ENCODE data around the gene SOCS4.

SOCS4 gene

GRCh38 chr14:55026441-55026792 is 619 bp upstream of the SOCS4 start:
- TF ChIP-seq SIN3A (IDR thresholded peaks at IDR 0.05; ENCODE audit: borderline replicate concordance, insufficient read depth, low read length) (no peak), TAF1 (IDR thresholded peaks at IDR 0.05; ENCODE audit: borderline replicate concordance, insufficient read depth, low read length) (no peak), FOXP2 (optimal IDR thresholded peaks at IDR 0.05; ENCODE audit: borderline replicate concordance, extremely low read depth, extremely low read length, insufficient read depth) (no peak), REST (IDR thresholded peaks at IDR 0.05; ENCODE audit: insufficient read depth in 1 of 2, low read depth in 2 of 2, low read length in 2 of 2) (no peak), POLR2AphosphoS5 (IDR thresholded peaks at IDR 0.05; ENCODE audit: low read depth, low read length) (no peak)

GRCh38 chr14:55028066-55028465 is 1.0 kb downstream of the SOCS4 start:
- TF ChIP-seq REST (IDR thresholded peaks at IDR 0.05; ENCODE audit: insufficient read depth in 1 of 2, low read depth in 2 of 2, low read length in 2 of 2) (no peak), TAF1 (IDR thresholded peaks at IDR 0.05; ENCODE audit: borderline replicate concordance, insufficient read depth, low read length) (no peak), POLR2AphosphoS5 (IDR thresholded peaks at IDR 0.05; ENCODE audit: low read depth, low read length) (no peak), SIN3A (IDR thresholded peaks at IDR 0.05; ENCODE audit: borderline replicate concordance, insufficient read depth, low read length) (no peak), FOXP2 (optimal IDR thresholded peaks at IDR 0.05; ENCODE audit: borderline replicate concordance, extremely low read depth, extremely low read length, insufficient read depth) (no peak)

GRCh38 chr14:55028476-55028875 is 1.4 kb downstream of the SOCS4 start:
- TF ChIP-seq REST (IDR thresholded peaks at IDR 0.05; ENCODE audit: insufficient read depth in 1 of 2, low read depth in 2 of 2, low read length in 2 of 2), result no peak
- TF ChIP-seq SIN3A (IDR thresholded peaks at IDR 0.05; ENCODE audit: borderline replicate concordance, insufficient read depth, low read length), result no peak
- TF ChIP-seq POLR2AphosphoS5 (IDR thresholded peaks at IDR 0.05; ENCODE audit: low read depth, low read length), result no peak
- no peak for TF ChIP-seq FOXP2 (optimal IDR thresholded peaks at IDR 0.05; ENCODE audit: borderline replicate concordance, extremely low read depth, extremely low read length, insufficient read depth)
- TF ChIP-seq TAF1 (IDR thresholded peaks at IDR 0.05; ENCODE audit: borderline replicate concordance, insufficient read depth, low read length), result no peak

GRCh38 chr14:55031190-55031589 is 4.2 kb downstream of the SOCS4 start:
- no peak for TF ChIP-seq TAF1 (IDR thresholded peaks at IDR 0.05; ENCODE audit: borderline replicate concordance, insufficient read depth, low read length)
- no peak for TF ChIP-seq FOXP2 (optimal IDR thresholded peaks at IDR 0.05; ENCODE audit: borderline replicate concordance, extremely low read depth, extremely low read length, insufficient read depth)
- TF ChIP-seq SIN3A (IDR thresholded peaks at IDR 0.05; ENCODE audit: borderline replicate concordance, insufficient read depth, low read length), result no peak
- TF ChIP-seq POLR2AphosphoS5 (IDR thresholded peaks at IDR 0.05; ENCODE audit: low read depth, low read length), result no peak
- TF ChIP-seq REST (IDR thresholded peaks at IDR 0.05; ENCODE audit: insufficient read depth in 1 of 2, low read depth in 2 of 2, low read length in 2 of 2), result no peak

GRCh38 chr14:55038708-55039107 is 11.7 kb downstream of the SOCS4 start:
- TF ChIP-seq FOXP2 (optimal IDR thresholded peaks at IDR 0.05; ENCODE audit: borderline replicate concordance, extremely low read depth, extremely low read length, insufficient read depth) (no peak), TAF1 (IDR thresholded peaks at IDR 0.05; ENCODE audit: borderline replicate concordance, insufficient read depth, low read length) (no peak), POLR2AphosphoS5 (IDR thresholded peaks at IDR 0.05; ENCODE audit: low read depth, low read length) (no peak), SIN3A (IDR thresholded peaks at IDR 0.05; ENCODE audit: borderline replicate concordance, insufficient read depth, low read length) (no peak)

Data from PFSK-1 (cell line).